A673 (cell line): ENCODE results near the gene SNTB2. TPM values are rescaled to one million over a fixed set of nuclear protein-coding genes. Genes with fewer than 3 reads are reported as not detected.

Experiments
- BruUV-seq: library from RNA; stranded (reverse); fragments of 400-500 nt; replicated peaks from 2 replicates; lab custom pipeline; 2021; lab: Mats Ljungman, UMichigan
- CTCF ChIA-PET: fragments of 300-600 bp; sonication (Branson Sonifier 250); formaldehyde crosslinking; loops from one replicate; lab custom pipeline; 2022; ENCODE audit warnings: antibody characterized with exemption; lab: Charles Lee
- POLR2A ChIA-PET: fragments of 300-600 bp; sonication (Branson Sonifier 250); formaldehyde crosslinking; loops from one replicate; lab custom pipeline; 2022; ENCODE audit warnings: antibody characterized with exemption; ENCODE audit not compliant: low non-redundant PET; lab: Charles Lee
- DNase-seq: peaks from one replicate; pipeline ENCODE4 v3.0.0-alpha.2; 2015; ENCODE audit warnings: low spot score
- H3K27ac ChIP-seq: fragments of 200-600 bp; sonication (generic); 2 replicates; pipeline ENCODE4 v1.5.1; 2016; ENCODE audit warnings: mixed run types, low read depth, mild to moderate bottlenecking, mixed read lengths, antibody characterized with exemption, low read length; ENCODE audit not compliant: poor library complexity, severe bottlenecking
- H3K27me3 ChIP-seq: fragments of 200-600 bp; sonication (generic); replicated peaks from 2 replicates; pipeline ENCODE4 v1.6.1; 2017; ENCODE audit warnings: mixed run types, low read depth, mild to moderate bottlenecking, mixed read lengths, antibody characterized with exemption, low read length; ENCODE audit not compliant: insufficient read depth, poor library complexity
- H3K36me3 ChIP-seq: fragments of 200-600 bp; sonication (generic); 2 replicates; pipeline ENCODE4 v1.6.1; 2016; ENCODE audit warnings: mixed run types, mild to moderate bottlenecking, mixed read lengths, antibody characterized with exemption, low read length; ENCODE audit not compliant: insufficient read depth, poor library complexity, severe bottlenecking
- H3K4me1 ChIP-seq: fragments of 200-600 bp; sonication (generic); 2 replicates; pipeline ENCODE4 v1.6.1; 2017; ENCODE audit warnings: mixed run types, mild to moderate bottlenecking, mixed read lengths, antibody characterized with exemption, low read length; ENCODE audit not compliant: insufficient read depth, poor library complexity, severe bottlenecking
- H3K4me3 ChIP-seq: fragments of 200-600 bp; sonication (generic); 2 replicates; pipeline ENCODE4 v1.5.1; 2016; ENCODE audit warnings: low read depth, mixed run types, mild to moderate bottlenecking, mixed read lengths, low read length; ENCODE audit not compliant: poor library complexity, severe bottlenecking
- H3K9me3 ChIP-seq: fragments of 200-600 bp; sonication (generic); 2 replicates; pipeline ENCODE4 v1.6.1; 2016; ENCODE audit warnings: mixed run types, low read depth, mild to moderate bottlenecking, mixed read lengths, antibody characterized with exemption, low read length; ENCODE audit not compliant: poor library complexity, severe bottlenecking
- CTCF ChIP-seq: fragments of 300-800, 200-600 bp; sonication (generic); conservative IDR thresholded peaks from 2 replicates; pipeline ENCODE4 v1.5.1; 2017; ENCODE audit warnings: low read depth, mild to moderate bottlenecking, antibody characterized with exemption, low read length, moderate library complexity, mixed read lengths
- EZH2 ChIP-seq: fragments of 200-600 bp; sonication (generic); IDR thresholded peaks from 2 replicates; pipeline ENCODE4 v1.6.1; 2017; ENCODE audit warnings: borderline replicate concordance, low read depth, mild to moderate bottlenecking, mixed read lengths, antibody characterized with exemption, low read length; ENCODE audit not compliant: poor library complexity, severe bottlenecking
- intact Hi-C: fragments of 100-400 bp; cut with micrococcal nuclease; formaldehyde crosslinking; loops from one replicate; pipeline ENCODE4 v1.10.0; 2022; ENCODE audit not compliant: unreplicated experiment
- total RNA-seq: library from RNA; stranded (reverse); gene quantifications from 2 replicates; pipeline ENCODE4 v1.2.3, GENCODE V29; 2021

The SNTB2 gene
- total RNA-seq, 1 experiment from 2014 or later, result 49.3 TPM

GRCh38 chr16:69270395-69270794 is 83.4 kb downstream of the SNTB2 start:
- no peak for TF ChIP-seq EZH2
- TF ChIP-seq CTCF, result no peak
- CTCF ChIA-PET, result no interaction called here
- Histone ChIP-seq H3K4me1 (peaks cover 30% of the 10 kb centered on the region), H3K27me3 (no peaks in the 10 kb centered on the region), H3K9me3 (no peaks in the 10 kb centered on the region), H3K4me3 (no peak overlapping the region), H3K36me3 (no peaks in the 10 kb centered on the region), H3K27ac (peak overlapping the region; percentile 67)
- intact Hi-C loops, result no loop called here
- BruUV-seq, result no TSS peak
- POLR2A ChIA-PET, result no interaction called here
- peak; percentile 38 for DNase-seq

GRCh38 chr16:69270831-69271230 is 83.9 kb downstream of the SNTB2 start:
- BruUV-seq, result no TSS peak
- Histone ChIP-seq H3K9me3 (no peaks in the 10 kb centered on the region), H3K27ac (peak overlapping the region; percentile 67), H3K4me3 (no peak overlapping the region), H3K4me1 (peaks cover 34% of the 10 kb centered on the region), H3K27me3 (no peaks in the 10 kb centered on the region), H3K36me3 (no peaks in the 10 kb centered on the region)
- intact Hi-C loops, result no loop called here
- peak; percentile 34 for DNase-seq
- no peak for TF ChIP-seq CTCF
- no peak for TF ChIP-seq EZH2
- ChIA-PET POLR2A (no interaction called here), CTCF (no interaction called here)

- H3K4me3 ChIP-seq, result no peak overlapping the region
- no peaks in the 10 kb centered on the region for H3K27me3 ChIP-seq
- ChIA-PET CTCF (no interaction called here), POLR2A (no interaction called here)
- H3K36me3 ChIP-seq, result no peaks in the 10 kb centered on the region
- H3K27ac ChIP-seq, result no peak overlapping the region
- no TSS peak for BruUV-seq
- no peak for DNase-seq
- TF ChIP-seq EZH2 (no peak), CTCF (no peak)
- intact Hi-C loops, result no loop called here
- H3K9me3 ChIP-seq, result no peaks in the 10 kb centered on the region
- peaks cover 50% of the 10 kb centered on the region for H3K4me1 ChIP-seq
Measured at GRCh38 chr16:69273009-69273408, 86.0 kb downstream of the SNTB2 start.
